Measurements from ENCODE around the gene RAB7B.

RAB7B gene

DNA sequence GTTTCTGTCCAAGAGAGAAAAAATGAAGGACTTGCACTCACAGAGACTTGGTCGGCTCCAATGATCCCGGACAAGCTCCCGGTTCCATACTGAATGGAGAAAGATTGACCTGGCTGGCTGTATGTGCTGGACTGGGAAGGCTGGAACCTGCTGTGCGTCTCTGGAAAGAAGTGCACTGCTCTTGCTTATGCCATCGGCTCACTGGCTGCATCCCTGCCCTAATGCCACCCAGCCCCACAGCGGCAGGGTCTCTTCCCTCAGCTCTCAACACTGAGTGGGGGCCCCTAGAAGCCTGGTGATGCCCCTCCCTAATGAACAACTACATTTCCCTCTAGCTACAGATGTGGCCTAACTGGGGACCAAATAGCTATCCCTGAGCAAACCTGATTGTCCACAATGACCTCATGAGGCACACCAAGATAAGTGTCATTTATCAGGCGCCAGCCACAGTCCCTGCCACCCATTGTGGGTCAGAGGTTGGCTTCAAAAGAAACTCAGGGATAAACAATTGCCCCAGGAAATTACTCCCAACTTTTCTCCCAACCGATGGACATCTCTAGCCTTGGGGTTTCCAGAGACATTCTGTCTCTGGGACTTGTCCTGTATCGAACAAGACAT lies 17.9 kb upstream of the RAB7B start:
- H4K20me1 ChIP-seq (ENCODE audit: control insufficient read depth, insufficient read depth, low read depth, low read length), result no peaks in the 10 kb centered on the region
- H3K27me3 ChIP-seq (ENCODE audit: control insufficient read depth, low read length), result peaks cover 20% of the 10 kb centered on the region
- H3K9me2 ChIP-seq (replicated peaks; ENCODE audit: control insufficient read depth, low read length), result no peaks in the 10 kb centered on the region
- no peaks in the 10 kb centered on the region for H3F3A ChIP-seq (ENCODE audit: control insufficient read depth, insufficient read depth)
- no peak for TF ChIP-seq EZH2phosphoT487 (IDR thresholded peaks at IDR 0.05; ENCODE audit: borderline replicate concordance, low read length)
- TF ChIP-seq, protein P1, sequence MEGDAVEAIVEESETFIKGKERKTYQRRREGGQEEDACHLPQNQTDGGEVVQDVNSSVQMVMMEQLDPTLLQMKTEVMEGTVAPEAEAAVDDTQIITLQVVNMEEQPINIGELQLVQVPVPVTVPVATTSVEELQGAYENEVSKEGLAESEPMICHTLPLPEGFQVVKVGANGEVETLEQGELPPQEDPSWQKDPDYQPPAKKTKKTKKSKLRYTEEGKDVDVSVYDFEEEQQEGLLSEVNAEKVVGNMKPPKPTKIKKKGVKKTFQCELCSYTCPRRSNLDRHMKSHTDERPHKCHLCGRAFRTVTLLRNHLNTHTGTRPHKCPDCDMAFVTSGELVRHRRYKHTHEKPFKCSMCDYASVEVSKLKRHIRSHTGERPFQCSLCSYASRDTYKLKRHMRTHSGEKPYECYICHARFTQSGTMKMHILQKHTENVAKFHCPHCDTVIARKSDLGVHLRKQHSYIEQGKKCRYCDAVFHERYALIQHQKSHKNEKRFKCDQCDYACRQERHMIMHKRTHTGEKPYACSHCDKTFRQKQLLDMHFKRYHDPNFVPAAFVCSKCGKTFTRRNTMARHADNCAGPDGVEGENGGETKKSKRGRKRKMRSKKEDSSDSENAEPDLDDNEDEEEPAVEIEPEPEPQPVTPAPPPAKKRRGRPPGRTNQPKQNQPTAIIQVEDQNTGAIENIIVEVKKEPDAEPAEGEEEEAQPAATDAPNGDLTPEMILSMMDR (IDR thresholded peaks at IDR 0.05; ENCODE audit: low read depth, low read length, poor library complexity, severe bottlenecking), result no peak
- H3K4me2 ChIP-seq (ENCODE audit: low read length), result no peak overlapping the region
- no peaks in the 10 kb centered on the region for H3K79me2 ChIP-seq (ENCODE audit: control insufficient read depth, low read length)
- H3K9me3 ChIP-seq (ENCODE audit: control insufficient read depth, insufficient read depth, low read length), result no peaks in the 10 kb centered on the region
- H3K4me1 ChIP-seq (ENCODE audit: control insufficient read depth, low read length), result no peaks in the 10 kb centered on the region
- H3K4me3 ChIP-seq (ENCODE audit: low read length), result no peak overlapping the region
- no peaks in the 10 kb centered on the region for H3K36me3 ChIP-seq (ENCODE audit: control insufficient read depth, low read length)
- no peak overlapping the region for H3K27ac ChIP-seq (ENCODE audit: low read depth, low read length)

DNA sequence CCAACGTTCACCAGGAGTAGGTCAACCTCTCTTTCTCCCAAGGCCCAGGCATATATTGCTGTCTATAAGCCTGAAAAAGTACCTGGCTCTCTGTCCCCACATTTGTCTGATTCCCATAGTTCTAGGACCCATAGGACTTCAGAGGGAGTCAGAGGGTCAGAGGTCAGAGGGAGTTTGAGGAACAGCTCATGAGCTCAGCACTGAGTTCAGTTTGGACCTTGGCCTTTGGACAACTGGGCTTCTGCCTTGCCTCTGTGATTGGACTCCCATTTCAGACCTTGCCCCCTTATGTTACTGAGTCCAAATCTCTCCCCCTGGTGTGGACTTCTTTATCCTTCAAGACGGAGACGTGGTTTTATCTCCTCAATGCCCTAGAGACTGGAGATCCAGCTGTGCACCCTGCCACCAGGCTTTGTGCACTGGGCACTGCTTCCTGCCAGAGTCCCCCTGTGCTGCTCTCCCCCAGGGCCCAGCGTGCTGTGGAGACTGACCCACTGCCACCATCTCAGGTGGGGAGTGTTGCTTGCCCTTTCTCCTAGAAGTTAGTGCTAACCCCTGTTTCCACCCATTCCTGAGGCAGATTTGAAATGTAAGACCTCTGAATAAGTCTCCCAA lies 17.3 kb upstream of the RAB7B start:
- no peaks in the 10 kb centered on the region for H3K9me2 ChIP-seq (replicated peaks; ENCODE audit: control insufficient read depth, low read length)
- TF ChIP-seq, protein P1 (IDR thresholded peaks at IDR 0.05; ENCODE audit: low read depth, low read length, poor library complexity, severe bottlenecking), result no peak
- TF ChIP-seq EZH2phosphoT487 (IDR thresholded peaks at IDR 0.05; ENCODE audit: borderline replicate concordance, low read length), result no peak
- no peaks in the 10 kb centered on the region for H3K36me3 ChIP-seq (ENCODE audit: control insufficient read depth, low read length)
- peaks cover 20% of the 10 kb centered on the region for H3K27me3 ChIP-seq (ENCODE audit: control insufficient read depth, low read length)
- no peaks in the 10 kb centered on the region for H3F3A ChIP-seq (ENCODE audit: control insufficient read depth, insufficient read depth)
- no peaks in the 10 kb centered on the region for H3K4me1 ChIP-seq (ENCODE audit: control insufficient read depth, low read length)
- no peak overlapping the region for H3K4me2 ChIP-seq (ENCODE audit: low read length)
- no peaks in the 10 kb centered on the region for H4K20me1 ChIP-seq (ENCODE audit: control insufficient read depth, insufficient read depth, low read depth, low read length)
- no peaks in the 10 kb centered on the region for H3K79me2 ChIP-seq (ENCODE audit: control insufficient read depth, low read length)
- H3K4me3 ChIP-seq (ENCODE audit: low read length), result no peak overlapping the region
- no peaks in the 10 kb centered on the region for H3K9me3 ChIP-seq (ENCODE audit: control insufficient read depth, insufficient read depth, low read length)
- no peak overlapping the region for H3K27ac ChIP-seq (ENCODE audit: low read depth, low read length)

DNA sequence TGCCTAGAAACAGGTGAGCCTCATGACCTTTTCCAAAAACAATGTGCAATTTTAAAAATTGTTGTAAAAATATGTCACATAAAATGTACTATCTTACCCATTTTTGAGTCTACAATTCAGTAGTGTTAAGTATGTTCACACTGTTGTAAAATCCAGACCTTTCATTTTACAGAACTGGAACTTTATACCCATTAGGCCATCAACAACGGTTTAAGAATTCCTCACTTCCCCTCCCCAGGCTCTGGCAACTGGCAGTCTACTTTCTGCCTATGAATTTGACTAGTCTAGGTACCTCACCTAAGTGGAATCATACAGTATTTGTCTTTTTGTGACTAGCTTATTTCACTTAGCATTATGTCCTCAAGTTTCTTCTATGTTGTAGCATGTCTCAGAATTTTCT lies 11.9 kb upstream of the RAB7B start:
- Histone ChIP-seq H3K9me3 (ENCODE audit: control insufficient read depth, insufficient read depth, low read length) (no peaks in the 10 kb centered on the region), H3K9me2 (replicated peaks; ENCODE audit: control insufficient read depth, low read length) (no peaks in the 10 kb centered on the region), H3F3A (ENCODE audit: control insufficient read depth, insufficient read depth) (no peaks in the 10 kb centered on the region), H3K36me3 (ENCODE audit: control insufficient read depth, low read length) (no peaks in the 10 kb centered on the region), H3K79me2 (ENCODE audit: control insufficient read depth, low read length) (no peaks in the 10 kb centered on the region), H3K4me1 (ENCODE audit: control insufficient read depth, low read length) (peaks cover 15% of the 10 kb centered on the region), H3K27me3 (ENCODE audit: control insufficient read depth, low read length) (0 out of 2 replicates have a peak, but pooled peaks cover 6% of the 10 kb centered on the region), H3K4me2 (ENCODE audit: low read length) (no peak overlapping the region), H4K20me1 (ENCODE audit: control insufficient read depth, insufficient read depth, low read depth, low read length) (no peaks in the 10 kb centered on the region), H3K27ac (ENCODE audit: low read depth, low read length) (no peak overlapping the region), H3K4me3 (ENCODE audit: low read length) (no peak overlapping the region)
- TF ChIP-seq EZH2phosphoT487 (IDR thresholded peaks at IDR 0.05; ENCODE audit: borderline replicate concordance, low read length), result no peak
- TF ChIP-seq, protein P1 (IDR thresholded peaks at IDR 0.05; ENCODE audit: low read depth, low read length, poor library complexity, severe bottlenecking), result no peak
